CD14-positive monocyte (primary cell): ENCODE results near the gene KASH5. TPM values are rescaled to one million over a fixed set of nuclear protein-coding genes. Genes with fewer than 3 reads are reported as not detected.
A peak's percentile ranks its signal among the peaks of the same experiment; 100 is the strongest.
"Not testable (repeated sequence)": the region's sequence is repeated elsewhere in the genome, so short reads cannot be mapped to it uniquely, and the experiment has no call there.

Experiments
- DNase-seq, 3 donors: peaks; one replicate each; pipeline ENCODE4 v3.0.0-alpha.2; 2011 to 2022
- H2AFZ ChIP-seq: 2 replicates; pipeline ENCODE4 v1.6.0; 2012; ENCODE audit warnings: mild to moderate bottlenecking, low read depth, low read length, inconsistent platforms; ENCODE audit not compliant: insufficient read depth, poor library complexity, severe bottlenecking
- H3K27ac ChIP-seq, 2 donors: 1 replicate in 1 of 2; 2 replicates in 1 of 2; pipeline ENCODE4 v1.5.1; 2012 to 2013; ENCODE audit warnings: low read length in 2 of 2, control low read depth in 1 of 2, inconsistent platforms in 1 of 2, low read depth in 1 of 2, mild to moderate bottlenecking in 1 of 2
- H3K27me3 ChIP-seq, 2 donors: one replicate each; pipeline versions ENCODE4 v1.6.0 to v1.6.1; 2011 to 2013; ENCODE audit warnings: low read length in 2 of 2; ENCODE audit not compliant: control insufficient read depth in 2 of 2, insufficient read depth in 2 of 2
- H3K36me3 ChIP-seq, 2 donors: replicated peaks in 1 of 2; 1 replicate in 1 of 2; 2 replicates in 1 of 2; pipeline versions ENCODE4 v1.5.1 to v1.6.1; 2012 to 2013; ENCODE audit warnings: low read length in 2 of 2, control low read depth in 1 of 2, inconsistent platforms in 1 of 2, mild to moderate bottlenecking in 1 of 2; ENCODE audit not compliant: insufficient read depth in 2 of 2, control insufficient read depth in 1 of 2
- H3K4me1 ChIP-seq, 2 donors: 1 replicate in 1 of 2; 2 replicates in 1 of 2; pipeline versions ENCODE4 v1.5.1 to v1.6.1; 2012 to 2013; ENCODE audit warnings: low read length in 2 of 2, control low read depth in 1 of 2, inconsistent platforms in 1 of 2, mild to moderate bottlenecking in 1 of 2, moderate library complexity in 1 of 2; ENCODE audit not compliant: insufficient read depth in 2 of 2, control insufficient read depth in 1 of 2
- H3K4me2 ChIP-seq: replicated peaks from 2 replicates; pipeline ENCODE3; 2012; ENCODE audit warnings: low read length, moderate library complexity, mild to moderate bottlenecking; ENCODE audit not compliant: poor library complexity, severe bottlenecking; ENCODE audit errors: extremely low read depth
- H3K4me3 ChIP-seq, 3 experiments: fragments of 200-600 bp in 1 of 3; sonication (generic) in 1 of 3; replicated peaks in 1 of 3; 1 replicate in 2 of 3; 2 replicates in 1 of 3; pipeline ENCODE4 v1.5.1; 2011 to 2013; ENCODE audit warnings: low read length in 3 of 3, mild to moderate bottlenecking in 3 of 3, control low read depth in 2 of 3, low read depth in 2 of 3, inconsistent platforms in 1 of 3, moderate library complexity in 1 of 3
- H3K79me2 ChIP-seq: 2 replicates; pipeline ENCODE4 v1.6.0; 2012; ENCODE audit warnings: mild to moderate bottlenecking, control low read depth, inconsistent platforms, low read length, moderate library complexity; ENCODE audit not compliant: insufficient read depth
- H3K9ac ChIP-seq: 2 replicates; pipeline ENCODE4 v1.6.0; 2017; ENCODE audit warnings: low read length, mild to moderate bottlenecking; ENCODE audit not compliant: insufficient read depth, poor library complexity, severe bottlenecking
- H3K9me3 ChIP-seq, 2 donors: replicated peaks in 1 of 2; 1 replicate in 1 of 2; 2 replicates in 1 of 2; pipeline versions ENCODE4 v1.5.1 to v1.6.1; 2012 to 2013; ENCODE audit warnings: low read length in 2 of 2, control low read depth in 1 of 2; ENCODE audit not compliant: control insufficient read depth in 1 of 2, insufficient read depth in 1 of 2
- H4K20me1 ChIP-seq: 2 replicates; pipeline ENCODE4 v1.6.0; 2012; ENCODE audit warnings: mild to moderate bottlenecking, low read length, control low read depth, moderate library complexity; ENCODE audit not compliant: insufficient read depth
- H3K27ac Mint-ChIP-seq, 7 donors: one replicate each; pipeline ENCODE4 v1.8.0; 2020; ENCODE audit warnings: mild to moderate bottlenecking in 7 of 7, mixed read lengths in 7 of 7, moderate library complexity in 6 of 7, inconsistent platforms in 2 of 7
- H3K27me3 Mint-ChIP-seq, 3 donors: one replicate each; pipeline ENCODE4 v1.8.0; 2021 to 2022; ENCODE audit warnings: low read depth in 3 of 3, mild to moderate bottlenecking in 3 of 3, mixed read lengths in 3 of 3, moderate library complexity in 3 of 3, inconsistent platforms in 1 of 3
- H3K36me3 Mint-ChIP-seq, 2 donors: one replicate each; pipeline ENCODE4 v1.8.0; 2020; ENCODE audit warnings: mixed read lengths in 2 of 2, inconsistent platforms in 1 of 2, mild to moderate bottlenecking in 1 of 2
- H3K4me1 Mint-ChIP-seq: one replicate; pipeline ENCODE4 v1.8.0; 2020; ENCODE audit warnings: mild to moderate bottlenecking, mixed read lengths
- H3K4me3 Mint-ChIP-seq, 2 donors: one replicate each; pipeline ENCODE4 v1.8.0; 2020; ENCODE audit warnings: mild to moderate bottlenecking in 2 of 2, mixed read lengths in 2 of 2, moderate library complexity in 1 of 2
- H3K9me3 Mint-ChIP-seq, 7 donors: one replicate each; pipeline ENCODE4 v1.8.0; 2020 to 2022; ENCODE audit warnings: mixed read lengths in 7 of 7, mild to moderate bottlenecking in 6 of 7, moderate library complexity in 6 of 7, inconsistent platforms in 2 of 7
- WGBS: methylation state at CpG from one replicate; pipeline ENCODE4 v1.1.5; 2013; ENCODE audit warnings: missing lambda C conversion rate; ENCODE audit not compliant: insufficient coverage; 5-methylcytosine and 5-hydroxymethylcytosine counted together
- intact Hi-C, 2 donors: fragments of 100-400 bp; cut with micrococcal nuclease; formaldehyde crosslinking; loops; one replicate each; pipeline versions ENCODE4 v1.15.0 to v1.15.1; 2023
- polyA plus RNA-seq, 3 donors: library from polyadenylated mRNA; depleted of rRNA in 1 of 3; unstranded in 2 of 3; stranded (reverse) in 1 of 3; fragments of 300-500 nt in 2 of 3; fragments of >200 nt in 1 of 3; fragmentation: Illumina TruSeq in 2 of 3; gene quantifications; 1 replicate in 2 of 3; 2 replicates in 1 of 3; pipeline ENCODE4 v1.2.3, GENCODE V29; 2012 to 2021
- TF ChIP-seq, protein P1 (sequence below): fragments of 200-600 bp; IDR thresholded peaks from one replicate; pipeline ENCODE4 v1.8.0; 2022; ENCODE audit warnings: antibody characterized with exemption, mild to moderate bottlenecking

Gene KASH5
- polyA plus RNA-seq, 3 donors = not detected

DNA sequence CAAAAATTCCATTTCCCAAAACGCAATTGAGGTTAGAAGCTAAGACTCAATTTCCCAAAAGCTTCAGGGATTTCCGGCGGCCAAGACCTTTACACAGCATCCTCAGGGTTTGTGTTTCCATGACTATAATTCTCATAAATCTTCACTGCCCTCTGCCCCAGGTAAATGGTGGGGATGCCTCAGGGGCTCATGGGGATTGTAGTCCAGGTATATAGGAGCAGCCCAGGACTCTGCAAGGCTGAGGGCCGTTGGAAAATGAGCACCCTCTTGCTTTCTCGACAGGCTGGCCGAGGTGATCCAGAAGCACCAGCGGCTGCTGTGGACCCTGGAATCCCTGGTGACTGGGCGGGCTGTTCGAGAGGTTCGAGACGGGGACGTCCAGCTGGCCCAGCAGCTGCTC lies 71.3 kb downstream of the KASH5 start:
- H3K36me3 Mint-ChIP-seq = peaks cover 36 to 55% of the 10 kb centered on the region in 2 donors
- H3K9ac ChIP-seq = no peak overlapping the region
- no peaks in the 10 kb centered on the region for H3K4me1 Mint-ChIP-seq
- H3K4me3 Mint-ChIP-seq = no peak overlapping the region
- TF ChIP-seq, protein P1, sequence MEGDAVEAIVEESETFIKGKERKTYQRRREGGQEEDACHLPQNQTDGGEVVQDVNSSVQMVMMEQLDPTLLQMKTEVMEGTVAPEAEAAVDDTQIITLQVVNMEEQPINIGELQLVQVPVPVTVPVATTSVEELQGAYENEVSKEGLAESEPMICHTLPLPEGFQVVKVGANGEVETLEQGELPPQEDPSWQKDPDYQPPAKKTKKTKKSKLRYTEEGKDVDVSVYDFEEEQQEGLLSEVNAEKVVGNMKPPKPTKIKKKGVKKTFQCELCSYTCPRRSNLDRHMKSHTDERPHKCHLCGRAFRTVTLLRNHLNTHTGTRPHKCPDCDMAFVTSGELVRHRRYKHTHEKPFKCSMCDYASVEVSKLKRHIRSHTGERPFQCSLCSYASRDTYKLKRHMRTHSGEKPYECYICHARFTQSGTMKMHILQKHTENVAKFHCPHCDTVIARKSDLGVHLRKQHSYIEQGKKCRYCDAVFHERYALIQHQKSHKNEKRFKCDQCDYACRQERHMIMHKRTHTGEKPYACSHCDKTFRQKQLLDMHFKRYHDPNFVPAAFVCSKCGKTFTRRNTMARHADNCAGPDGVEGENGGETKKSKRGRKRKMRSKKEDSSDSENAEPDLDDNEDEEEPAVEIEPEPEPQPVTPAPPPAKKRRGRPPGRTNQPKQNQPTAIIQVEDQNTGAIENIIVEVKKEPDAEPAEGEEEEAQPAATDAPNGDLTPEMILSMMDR = no peak
- no peaks in the 10 kb centered on the region for H3K9me3 ChIP-seq
- WGBS = 97% methylated on average over 10 of the region's 12 CpGs
- no peak for DNase-seq
- peaks cover 0 to 2% (median 0%) of the 10 kb centered on the region in 3 donors for H3K27me3 Mint-ChIP-seq
- peaks cover 12% of the 10 kb centered on the region for H3K79me2 ChIP-seq
- H4K20me1 ChIP-seq = peaks cover 4% of the 10 kb centered on the region
- H3K9me3 Mint-ChIP-seq = no peaks in the 10 kb centered on the region
- no peak overlapping the region for H3K4me3 ChIP-seq
- H3K4me1 ChIP-seq = peaks cover under 1 to 3% of the 10 kb centered on the region in 2 donors
- H3K27ac ChIP-seq = no peak overlapping the region
- H3K4me2 ChIP-seq = no peak overlapping the region
- intact Hi-C loops = loop anchor here in 1 of 2 donors (10.0 kb wide), 1 partner anchor 375 kb away; the partner anchor contains the start of gene SNRNP70
- H3K36me3 ChIP-seq = peaks cover 30 to 41% of the 10 kb centered on the region in 2 donors
- H3K27me3 ChIP-seq = no peaks in the 10 kb centered on the region
- H2AFZ ChIP-seq = no peak overlapping the region
- H3K27ac Mint-ChIP-seq = no peak overlapping the region

DNA sequence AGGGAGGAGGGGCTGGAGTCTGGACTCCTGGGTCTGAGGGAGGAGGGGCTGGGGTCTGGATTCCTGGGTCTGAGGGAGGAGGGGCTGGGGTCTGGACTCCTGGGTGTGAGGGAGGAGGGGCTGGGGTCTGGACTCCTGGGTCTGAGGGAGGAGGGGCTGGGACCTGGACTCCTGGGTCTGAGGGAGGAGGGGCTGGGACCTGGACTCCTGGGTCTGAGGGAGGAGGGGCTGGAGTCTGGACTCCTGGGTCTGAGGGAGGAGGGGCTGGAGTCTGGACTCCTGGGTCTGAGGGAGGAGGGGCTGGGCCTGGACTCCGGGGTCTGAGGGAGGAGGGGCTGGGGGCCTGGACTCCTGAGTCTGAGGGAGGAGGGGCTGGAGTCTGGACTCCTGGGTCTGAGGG lies 73.1 kb downstream of the KASH5 start:
- H3K27me3 Mint-ChIP-seq, H3K4me1 Mint-ChIP-seq, H3K4me2 ChIP-seq, H3K9ac ChIP-seq, H4K20me1 ChIP-seq, H3K27ac ChIP-seq, DNase-seq, H3K4me3 ChIP-seq, H3K79me2 ChIP-seq, intact Hi-C loops, H3K4me3 Mint-ChIP-seq, H3K4me1 ChIP-seq, H3K27me3 ChIP-seq, H3K9me3 Mint-ChIP-seq, H2AFZ ChIP-seq, H3K9me3 ChIP-seq: not testable (repeated sequence)
- H3K36me3 Mint-ChIP-seq = peaks cover 36 to 66% of the 10 kb centered on the region in 2 donors
- H3K27ac Mint-ChIP-seq = peak overlapping the region in 2 of 7 donors; percentile 15 to 46
- no CpG with 5 or more reads among the region's 1 CpG for WGBS
- peaks cover 47 to 51% of the 10 kb centered on the region in 2 donors for H3K36me3 ChIP-seq
